ENCODE results near the gene CDS1. TPM values are rescaled to one million over a fixed set of nuclear protein-coding genes. Genes with fewer than 3 reads are reported as not detected.

The CDS1 gene
- total and polyA plus RNA-seq, 10 of the 15 experiments (the other 5 are each of a cell fraction or from before 2014, with no cell fraction given), result 0.03 TPM; not detected in 8

DNA sequence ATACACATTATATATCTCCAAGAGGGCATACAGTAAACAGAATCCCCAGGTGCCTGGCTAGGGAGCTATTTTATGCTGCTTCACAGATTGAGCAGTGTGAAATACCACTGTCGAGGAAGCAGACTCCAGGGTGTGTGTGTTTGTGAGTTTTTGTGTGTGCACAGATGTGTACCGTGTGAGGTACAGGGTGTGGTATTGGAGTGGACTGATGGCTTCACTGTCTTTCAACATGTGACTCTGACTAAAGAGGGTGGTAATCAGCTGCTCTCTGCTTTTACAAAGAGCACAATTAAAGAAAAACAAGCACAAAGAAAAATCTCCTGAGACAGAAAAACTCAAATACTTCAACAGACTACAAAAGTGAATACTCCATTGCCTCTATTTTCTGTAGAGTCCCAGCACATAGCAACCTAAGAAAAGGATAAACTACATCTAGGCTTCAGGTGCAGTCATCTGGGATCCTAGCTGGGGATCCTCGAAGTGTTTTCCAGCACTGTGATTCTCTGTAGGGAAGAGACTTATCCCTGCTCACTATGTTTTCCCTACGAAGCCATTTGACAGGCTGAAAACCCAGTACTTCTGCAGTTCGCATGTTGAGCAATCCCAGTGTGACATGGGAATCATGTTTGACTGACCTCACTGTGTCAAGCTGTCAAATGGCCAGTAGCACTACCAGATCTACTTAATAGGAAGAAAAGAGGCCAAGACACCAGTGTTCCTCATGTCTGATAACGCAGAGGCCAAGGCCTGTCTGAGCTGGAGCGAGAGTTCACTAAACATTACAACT lies 100.3 kb downstream of the CDS1 start (continued):
- TF ChIP-seq, protein P1, sequence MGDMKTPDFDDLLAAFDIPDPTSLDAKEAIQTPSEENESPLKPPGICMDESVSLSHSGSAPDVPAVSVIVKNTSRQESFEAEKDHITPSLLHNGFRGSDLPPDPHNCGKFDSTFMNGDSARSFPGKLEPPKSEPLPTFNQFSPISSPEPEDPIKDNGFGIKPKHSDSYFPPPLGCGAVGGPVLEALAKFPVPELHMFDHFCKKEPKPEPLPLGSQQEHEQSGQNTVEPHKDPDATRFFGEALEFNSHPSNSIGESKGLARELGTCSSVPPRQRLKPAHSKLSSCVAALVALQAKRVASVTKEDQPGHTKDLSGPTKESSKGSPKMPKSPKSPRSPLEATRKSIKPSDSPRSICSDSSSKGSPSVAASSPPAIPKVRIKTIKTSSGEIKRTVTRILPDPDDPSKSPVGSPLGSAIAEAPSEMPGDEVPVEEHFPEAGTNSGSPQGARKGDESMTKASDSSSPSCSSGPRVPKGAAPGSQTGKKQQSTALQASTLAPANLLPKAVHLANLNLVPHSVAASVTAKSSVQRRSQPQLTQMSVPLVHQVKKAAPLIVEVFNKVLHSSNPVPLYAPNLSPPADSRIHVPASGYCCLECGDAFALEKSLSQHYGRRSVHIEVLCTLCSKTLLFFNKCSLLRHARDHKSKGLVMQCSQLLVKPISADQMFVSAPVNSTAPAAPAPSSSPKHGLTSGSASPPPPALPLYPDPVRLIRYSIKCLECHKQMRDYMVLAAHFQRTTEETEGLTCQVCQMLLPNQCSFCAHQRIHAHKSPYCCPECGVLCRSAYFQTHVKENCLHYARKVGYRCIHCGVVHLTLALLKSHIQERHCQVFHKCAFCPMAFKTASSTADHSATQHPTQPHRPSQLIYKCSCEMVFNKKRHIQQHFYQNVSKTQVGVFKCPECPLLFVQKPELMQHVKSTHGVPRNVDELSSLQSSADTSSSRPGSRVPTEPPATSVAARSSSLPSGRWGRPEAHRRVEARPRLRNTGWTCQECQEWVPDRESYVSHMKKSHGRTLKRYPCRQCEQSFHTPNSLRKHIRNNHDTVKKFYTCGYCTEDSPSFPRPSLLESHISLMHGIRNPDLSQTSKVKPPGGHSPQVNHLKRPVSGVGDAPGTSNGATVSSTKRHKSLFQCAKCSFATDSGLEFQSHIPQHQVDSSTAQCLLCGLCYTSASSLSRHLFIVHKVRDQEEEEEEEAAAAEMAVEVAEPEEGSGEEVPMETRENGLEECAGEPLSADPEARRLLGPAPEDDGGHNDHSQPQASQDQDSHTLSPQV (IDR thresholded peaks at IDR 0.05), result no peak
- no peak for TF ChIP-seq EZH2 (IDR thresholded peaks at IDR 0.05; ENCODE audit: borderline replicate concordance, control insufficient read depth, low read depth, low read length)

DNA sequence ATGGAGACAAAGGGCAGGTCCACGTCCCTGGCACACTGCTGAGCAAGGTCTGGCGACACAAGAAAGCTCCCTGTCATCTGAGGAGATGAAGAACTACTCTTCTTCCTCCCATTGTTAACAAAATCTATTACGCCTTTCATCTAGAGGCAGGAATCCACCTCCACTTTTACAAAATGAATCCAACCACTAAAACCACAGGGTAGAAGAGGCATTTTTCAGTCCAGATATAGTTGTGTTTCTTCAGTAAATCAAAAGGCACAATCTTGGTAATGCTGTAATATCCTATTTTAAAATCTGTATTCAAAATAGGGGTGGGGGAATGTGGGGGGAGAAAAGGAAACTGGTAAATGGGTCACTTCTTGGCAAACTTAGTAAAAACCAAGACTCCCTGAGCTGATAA lies 101.4 kb downstream of the CDS1 start:
- Histone ChIP-seq H3K4me3 (no peak overlapping the region), H3K27me3 (replicated peaks in 1 of 2; ENCODE audit: control insufficient read depth in 2 of 2, insufficient read depth in 2 of 2, low read length in 1 of 2) (no peaks in the 10 kb centered on the region), H3K27ac (ENCODE audit: control insufficient read depth, insufficient read depth) (no peak overlapping the region), H3K79me2 (ENCODE audit: control insufficient read depth, insufficient read depth, low read length) (no peaks in the 10 kb centered on the region), H3K9ac (ENCODE audit: control insufficient read depth, insufficient read depth, low read length) (no peak overlapping the region), H2AFZ (ENCODE audit: control insufficient read depth, low read depth, low read length) (no peak overlapping the region), H3K36me3 (ENCODE audit: control insufficient read depth in 2 of 2, insufficient read depth in 2 of 2, low read length in 1 of 2) (no peaks in the 10 kb centered on the region), H3K9me3 (replicated peaks; ENCODE audit: control insufficient read depth, insufficient read depth, low read length) (no peaks in the 10 kb centered on the region), H4K20me1 (ENCODE audit: control insufficient read depth, insufficient read depth) (no peaks in the 10 kb centered on the region), H3K4me2 (ENCODE audit: control insufficient read depth, insufficient read depth) (no peak overlapping the region), H3K4me1 (ENCODE audit: control insufficient read depth, insufficient read depth, low read length) (no peaks in the 10 kb centered on the region)
- FAIRE-seq (no peak), DNase-seq (ENCODE audit: low read depth, low spot score) (no peak), ATAC-seq (no peak)
- no TSS peak for BruUV-seq (replicated peaks)
- 0% methylated on average over 3 of the region's 3 CpGs for WGBS (ENCODE audit: insufficient coverage, insufficient replicate concordance, low lambda C conversion rate, missing lambda C conversion rate)
- intact Hi-C loops (cut with micrococcal nuclease; ENCODE audit: unreplicated experiment) (no loop called here), in situ Hi-C loops (cut with MboI) (no loop called here)
- ChIA-PET POLR2A (no interaction called here), CTCF (no interaction called here), RAD21 (ENCODE audit: unreplicated experiment) (no interaction called here), SMC1A (ENCODE audit: uncharacterized antibody, unreplicated experiment) (no interaction called here)
- TF ChIP-seq POU2F2 (IDR thresholded peaks at IDR 0.05; ENCODE audit: borderline replicate concordance, low read depth, low read length) (no peak), ASH2L (IDR thresholded peaks at IDR 0.05; ENCODE audit: borderline replicate concordance, low read depth) (no peak)
- TF ChIP-seq, protein P2, sequence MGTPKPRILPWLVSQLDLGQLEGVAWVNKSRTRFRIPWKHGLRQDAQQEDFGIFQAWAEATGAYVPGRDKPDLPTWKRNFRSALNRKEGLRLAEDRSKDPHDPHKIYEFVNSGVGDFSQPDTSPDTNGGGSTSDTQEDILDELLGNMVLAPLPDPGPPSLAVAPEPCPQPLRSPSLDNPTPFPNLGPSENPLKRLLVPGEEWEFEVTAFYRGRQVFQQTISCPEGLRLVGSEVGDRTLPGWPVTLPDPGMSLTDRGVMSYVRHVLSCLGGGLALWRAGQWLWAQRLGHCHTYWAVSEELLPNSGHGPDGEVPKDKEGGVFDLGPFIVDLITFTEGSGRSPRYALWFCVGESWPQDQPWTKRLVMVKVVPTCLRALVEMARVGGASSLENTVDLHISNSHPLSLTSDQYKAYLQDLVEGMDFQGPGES (IDR thresholded peaks at IDR 0.05), result no peak
